ENCODE data around the gene DDIT4. TPM values are rescaled to one million over a fixed set of nuclear protein-coding genes. Genes with fewer than 3 reads are reported as not detected.
"Not testable (repeated sequence)": the region's sequence is repeated elsewhere in the genome, so short reads cannot be mapped to it uniquely, and the experiment has no call there.

Gene DDIT4
- total RNA-seq, 2 experiments from 2014 or later, result 166 to 189 TPM

DNA sequence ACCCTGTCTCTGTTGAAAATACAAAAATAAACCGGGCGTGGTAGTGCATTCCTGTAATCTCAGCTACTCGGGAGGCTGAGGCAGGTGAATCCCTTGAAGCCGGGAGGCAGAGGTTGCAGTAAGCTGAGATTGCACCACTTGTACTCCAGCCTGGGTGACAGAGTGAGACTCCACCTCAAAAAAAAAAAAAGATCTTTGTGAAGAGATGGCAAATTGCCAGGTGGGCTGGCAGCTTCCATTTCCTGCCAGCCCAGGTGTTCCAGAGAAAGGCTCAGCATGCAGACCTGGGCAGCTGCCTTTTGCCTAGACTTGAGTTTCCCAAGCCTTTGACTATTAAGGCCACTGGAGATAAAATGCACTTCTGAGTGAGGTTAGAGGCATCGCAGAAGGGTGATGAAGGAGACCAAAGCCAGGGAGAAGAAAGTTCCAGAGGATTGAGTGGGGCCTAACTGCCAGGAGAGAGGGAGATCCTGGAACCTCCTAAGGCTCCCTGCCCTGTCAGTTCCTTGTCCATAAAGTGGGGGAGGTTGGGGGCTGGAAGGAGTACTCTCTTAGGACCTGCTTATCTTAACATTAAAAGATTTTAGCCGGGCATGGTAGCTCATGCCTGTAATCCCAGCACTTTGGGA, 10.0 kb upstream of the DDIT4 start:
- Mint-ChIP-seq H3K27ac (peak overlapping the region; percentile 83), H3K4me3 (peak overlapping the region; percentile 13), H3K27me3 (no peaks in the 10 kb centered on the region), H3K4me1 (peaks cover 55% of the 10 kb centered on the region), H3K36me3 (ENCODE audit: low read depth) (no peaks in the 10 kb centered on the region), H3K9me3 (no peaks in the 10 kb centered on the region)
- peak; percentile 39 for DNase-seq
- POLR2A ChIA-PET, result interaction anchor here (0.7 kb wide), 1 partner anchor 14 kb away, joined by 3 read pairs; no protein-coding TSS in a partner anchor
- CTCF ChIA-PET, result interaction anchor here (0.8 to 2.4 kb wide), 7 partner anchors 8 to 215 kb away, joined by 3 to 7 read pairs (median 4); no protein-coding TSS in a partner anchor

- Mint-ChIP-seq H3K27ac (no peak overlapping the region), H3K4me1 (peaks cover 50% of the 10 kb centered on the region), H3K27me3 (no peaks in the 10 kb centered on the region), H3K4me3 (no peak overlapping the region), H3K9me3 (no peaks in the 10 kb centered on the region), H3K36me3 (ENCODE audit: low read depth) (no peaks in the 10 kb centered on the region)
- CTCF ChIA-PET, result interaction anchor here (0.9 to 2.4 kb wide), 10 partner anchors 9 to 216 kb away, joined by 3 to 7 read pairs (median 4); no protein-coding TSS in a partner anchor
- POLR2A ChIA-PET, result no interaction called here
- DNase-seq, result no peak
These were observed 9.2 kb upstream of the DDIT4 start for GRCh38 chr10:72264536-72264935.

DNA sequence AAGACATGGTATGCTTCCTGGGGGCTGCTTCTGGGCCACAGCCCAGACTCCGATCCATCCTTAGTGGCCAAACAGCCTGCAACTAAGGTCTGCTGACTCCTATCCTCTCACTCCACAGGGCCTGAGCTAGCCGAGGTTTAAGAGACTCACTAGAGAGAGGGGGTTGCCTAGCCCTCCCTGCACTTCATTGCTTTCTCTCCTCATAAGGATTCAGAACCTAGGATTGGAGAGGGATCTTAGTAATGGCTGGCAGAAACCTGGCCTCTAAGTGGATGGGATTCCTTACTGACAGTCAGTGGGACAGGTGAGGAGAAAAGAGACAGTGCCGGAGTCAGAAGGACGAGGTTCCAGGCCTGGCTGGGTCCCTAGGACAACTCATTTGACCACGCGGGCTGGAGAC, 8.2 kb upstream of the DDIT4 start:
- no peaks in the 10 kb centered on the region for H3K27me3 Mint-ChIP-seq
- no peak overlapping the region for H3K27ac Mint-ChIP-seq
- no peak for DNase-seq
- no peaks in the 10 kb centered on the region for H3K9me3 Mint-ChIP-seq
- POLR2A ChIA-PET, result no interaction called here
- H3K36me3 Mint-ChIP-seq (ENCODE audit: low read depth), result no peaks in the 10 kb centered on the region
- peaks cover 44% of the 10 kb centered on the region for H3K4me1 Mint-ChIP-seq
- no peak overlapping the region for H3K4me3 Mint-ChIP-seq
- CTCF ChIA-PET, result interaction anchor here (0.8 to 2.4 kb wide), 7 partner anchors 8 to 68 kb away, joined by 3 to 8 read pairs (median 4); no protein-coding TSS in a partner anchor

DNA sequence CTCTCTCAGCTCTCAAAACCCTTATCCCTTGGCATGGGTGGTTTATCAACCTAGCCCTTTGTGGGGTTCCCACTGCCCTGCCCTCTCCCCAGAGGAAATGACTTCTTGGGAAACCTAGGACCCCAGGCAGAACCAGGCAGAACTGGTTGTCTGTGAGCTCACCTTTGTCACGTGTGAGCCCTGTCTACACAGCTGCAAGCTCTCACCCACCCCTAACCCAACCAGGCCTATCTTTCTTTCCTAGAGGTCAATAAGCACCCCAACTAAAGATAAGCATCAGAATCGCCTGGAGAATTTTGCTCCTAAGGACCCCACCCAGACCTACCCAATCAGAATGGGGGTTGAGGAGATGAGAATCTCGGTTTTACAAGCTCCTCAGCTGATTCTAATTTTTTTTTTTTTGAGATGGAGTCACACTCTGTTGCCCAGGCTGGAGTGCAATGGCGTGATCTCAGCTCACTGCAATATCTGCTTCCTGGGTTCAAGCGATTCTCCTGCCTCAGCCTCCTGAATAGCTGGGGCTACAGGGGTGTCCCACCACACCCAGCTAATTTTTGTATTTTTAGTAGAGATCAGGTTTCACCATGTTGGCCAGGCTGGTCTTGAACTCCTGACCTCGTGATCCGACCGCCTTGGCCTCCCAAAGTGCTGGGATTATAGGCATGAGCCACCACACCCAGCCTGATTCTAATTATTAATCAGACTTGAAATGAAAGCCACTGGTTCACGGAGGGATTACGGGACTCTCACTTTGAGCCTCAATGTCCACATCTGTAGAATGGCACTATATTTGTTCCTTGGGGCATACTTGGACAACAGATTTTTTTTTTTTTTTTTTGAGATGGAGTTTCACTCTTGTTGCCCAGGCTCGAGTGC, 7.5 kb upstream of the DDIT4 start:
- no peaks in the 10 kb centered on the region for H3K36me3 Mint-ChIP-seq (ENCODE audit: low read depth)
- ChIA-PET CTCF (interaction anchor here (0.8 to 2.4 kb wide), 9 partner anchors 9 to 71 kb away, joined by 3 to 8 read pairs (median 4); no protein-coding TSS in a partner anchor), POLR2A (no interaction called here)
- H3K27ac Mint-ChIP-seq, result no peak overlapping the region
- peaks cover 43% of the 10 kb centered on the region for H3K4me1 Mint-ChIP-seq
- no peak overlapping the region for H3K4me3 Mint-ChIP-seq
- no peak for DNase-seq
- no peaks in the 10 kb centered on the region for H3K27me3 Mint-ChIP-seq
- no peaks in the 10 kb centered on the region for H3K9me3 Mint-ChIP-seq

GRCh38 chr10:72267381-72267780, 6.3 kb upstream of the DDIT4 start:
- Mint-ChIP-seq H3K4me3 (no peak overlapping the region), H3K36me3 (ENCODE audit: low read depth) (no peaks in the 10 kb centered on the region), H3K4me1 (peaks cover 40% of the 10 kb centered on the region), H3K27ac (no peak overlapping the region), H3K27me3 (no peaks in the 10 kb centered on the region), H3K9me3 (no peaks in the 10 kb centered on the region)
- DNase-seq, result no peak
- CTCF ChIA-PET, result interaction anchor here (1.7 kb wide), 1 partner anchor 23 kb away, joined by 6 read pairs; no protein-coding TSS in a partner anchor
- POLR2A ChIA-PET, result interaction anchor here (0.6 kb wide), 1 partner anchor 20 kb away, joined by 8 read pairs; no protein-coding TSS in a partner anchor

DNA sequence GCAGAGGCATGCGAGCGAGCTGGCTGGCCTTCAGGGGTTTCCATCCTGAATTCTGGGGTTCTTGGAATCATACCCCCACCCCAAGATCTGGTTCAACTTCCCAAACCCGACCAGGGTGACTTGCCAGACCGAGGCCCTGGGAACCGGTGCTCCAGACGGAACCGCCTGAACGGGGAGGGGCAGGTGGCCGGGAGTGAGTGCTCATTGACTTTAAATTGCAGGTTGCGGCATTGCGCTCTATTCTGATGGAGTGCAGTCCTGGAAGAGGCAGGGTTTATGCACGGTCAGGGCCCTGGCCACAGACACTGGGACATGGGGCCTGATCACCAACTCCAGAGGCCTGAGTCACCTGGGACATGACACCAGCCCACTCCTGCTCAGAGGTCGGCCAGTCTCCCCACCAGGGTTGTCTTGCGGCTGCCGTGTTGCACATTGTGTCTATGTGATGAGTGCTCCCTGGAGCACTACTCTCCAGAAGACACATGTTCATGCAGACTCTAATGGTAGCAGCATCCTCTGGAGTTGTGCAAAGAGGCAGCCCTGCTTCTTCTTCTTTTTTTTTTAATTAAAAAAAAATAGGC, 5.8 kb upstream of the DDIT4 start:
- Mint-ChIP-seq H3K27me3 (no peaks in the 10 kb centered on the region), H3K9me3 (no peaks in the 10 kb centered on the region), H3K36me3 (ENCODE audit: low read depth) (no peaks in the 10 kb centered on the region), H3K4me1 (peaks cover 45% of the 10 kb centered on the region), H3K27ac (no peak overlapping the region), H3K4me3 (no peak overlapping the region)
- CTCF ChIA-PET, result interaction anchor here (1.7 kb wide), 1 partner anchor 23 kb away, joined by 6 read pairs; no protein-coding TSS in a partner anchor
- no peak for DNase-seq
- POLR2A ChIA-PET, result interaction anchor here (0.6 kb wide), 2 partner anchors 19 to 30 kb away, joined by 4 to 8 read pairs; no protein-coding TSS in a partner anchor

GRCh38 chr10:72268475-72269200, 5.1 kb upstream of the DDIT4 start:
- not testable (repeated sequence) for H3K4me3 Mint-ChIP-seq

DNA sequence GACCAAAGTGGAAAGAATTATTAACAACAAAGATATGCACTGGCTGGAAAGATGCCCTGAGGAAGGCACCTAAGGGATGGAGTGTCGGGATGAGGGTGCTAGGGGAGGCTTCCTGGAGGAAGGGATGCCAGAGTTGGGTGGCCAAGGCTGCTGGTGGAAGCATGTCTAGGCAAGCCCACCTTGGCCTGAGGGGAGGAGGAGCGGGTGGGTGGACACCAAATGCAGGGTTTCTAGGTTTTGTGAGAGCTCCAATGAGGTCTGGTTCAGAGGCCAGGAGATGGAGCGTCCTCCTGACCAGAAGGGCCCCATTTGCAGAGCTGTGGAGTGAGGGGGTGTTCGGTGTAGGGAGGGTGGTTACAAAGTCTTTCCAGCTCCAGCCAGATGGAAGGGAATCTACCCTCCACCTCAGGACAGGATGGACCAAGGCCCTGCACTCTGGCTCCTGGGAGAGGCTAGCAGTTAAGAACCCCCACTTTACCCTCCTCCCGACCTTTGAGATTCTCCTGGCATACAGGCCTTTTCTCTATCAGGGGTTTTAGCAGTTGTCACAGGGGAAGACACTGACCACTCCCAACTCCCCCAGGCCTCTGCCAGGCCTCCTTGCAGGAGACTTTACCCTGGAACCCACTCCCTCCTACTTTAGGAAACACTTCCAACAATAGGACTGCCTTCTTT, 3.0 kb upstream of the DDIT4 start:
- H3K36me3 Mint-ChIP-seq (ENCODE audit: low read depth), result peaks cover 19% of the 10 kb centered on the region
- CTCF ChIA-PET, result interaction anchor here (1.6 to 2.3 kb wide), 3 partner anchors 10 to 66 kb away, joined by 3 to 16 read pairs (median 7); no protein-coding TSS in a partner anchor
- H3K27me3 Mint-ChIP-seq, result no peaks in the 10 kb centered on the region
- no peaks in the 10 kb centered on the region for H3K9me3 Mint-ChIP-seq
- peaks cover 39% of the 10 kb centered on the region for H3K4me1 Mint-ChIP-seq
- POLR2A ChIA-PET, result no interaction called here
- no peak overlapping the region for H3K4me3 Mint-ChIP-seq
- no peak for DNase-seq
- peak overlapping the region; percentile 46 for H3K27ac Mint-ChIP-seq

More at GRCh38 chr10:72268475-72269200, 5.1 kb upstream of the DDIT4 start:
- POLR2A ChIA-PET, result interaction anchor here (0.6 kb wide), 1 partner anchor 29 kb away, joined by 4 read pairs; no protein-coding TSS in a partner anchor
- not testable (repeated sequence) for DNase-seq; H3K27me3 Mint-ChIP-seq; H3K9me3 Mint-ChIP-seq; H3K27ac Mint-ChIP-seq; H3K36me3 Mint-ChIP-seq (ENCODE audit: low read depth)
- peaks cover 45% of the 10 kb centered on the region for H3K4me1 Mint-ChIP-seq
- CTCF ChIA-PET, result interaction anchor here (0.7 to 2.3 kb wide), 5 partner anchors 8 to 746 kb away, joined by 3 to 16 read pairs (median 4); no protein-coding TSS in a partner anchor

DNA sequence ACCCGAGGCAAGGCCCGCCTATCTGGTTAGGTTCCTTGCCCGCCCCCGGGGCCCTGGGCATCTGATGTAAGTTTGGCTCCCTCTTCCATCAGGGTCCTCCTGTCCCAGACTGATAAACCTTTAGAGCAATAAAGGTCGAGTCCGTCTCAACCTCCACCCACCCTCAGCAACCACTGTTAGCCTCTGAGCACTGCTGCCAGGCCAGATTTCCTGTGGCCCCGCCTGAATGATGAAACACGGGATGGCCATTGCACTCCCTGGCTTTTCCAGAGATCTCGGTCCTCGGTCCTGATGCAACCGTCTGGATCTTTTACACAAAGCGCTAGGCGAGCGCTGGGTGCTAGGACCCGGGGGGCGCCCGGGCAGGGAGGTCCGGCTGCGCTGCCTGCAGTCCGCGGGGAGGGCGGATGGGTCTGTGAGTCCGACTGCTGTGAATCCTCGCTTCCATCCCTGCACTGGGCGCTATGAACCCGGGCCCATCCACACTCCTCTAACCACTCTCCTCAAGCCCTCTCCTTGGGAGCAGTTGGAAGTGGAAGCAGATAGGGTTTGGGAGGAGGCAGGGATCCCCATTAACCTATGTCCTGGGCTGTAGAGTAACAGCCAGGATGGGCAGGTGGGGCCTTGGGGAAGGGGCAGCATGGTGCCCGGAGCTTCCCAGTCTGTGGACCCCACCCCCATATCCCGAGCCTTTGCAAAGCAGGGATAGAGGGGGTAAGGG, 875 bp upstream of the DDIT4 start:
- Mint-ChIP-seq H3K27ac (peak overlapping the region; percentile 96), H3K9me3 (no peaks in the 10 kb centered on the region), H3K36me3 (ENCODE audit: low read depth) (peaks cover 32% of the 10 kb centered on the region), H3K4me3 (peak overlapping the region; percentile 98), H3K4me1 (peaks cover 52% of the 10 kb centered on the region), H3K27me3 (no peaks in the 10 kb centered on the region)
- DNase-seq, result peak; percentile 40
- CTCF ChIA-PET, result interaction anchor here (0.7 to 6.6 kb wide), 12 partner anchors 13 to 377 kb away, joined by 3 to 49 read pairs (median 15); no protein-coding TSS in a partner anchor
- POLR2A ChIA-PET, result interaction anchor here (0.5 to 2.5 kb wide), 11 partner anchors 9 to 61 kb away, joined by 3 to 15 read pairs (median 3); no protein-coding TSS in a partner anchor

- POLR2A ChIA-PET, result interaction anchor here (0.8 to 2.5 kb wide), 11 partner anchors 13 to 60 kb away, joined by 3 to 15 read pairs (median 4); no protein-coding TSS in a partner anchor
- H3K4me3 Mint-ChIP-seq, result peak overlapping the region; percentile 98
- no peaks in the 10 kb centered on the region for H3K27me3 Mint-ChIP-seq
- CTCF ChIA-PET, result interaction anchor here (0.7 to 6.6 kb wide), 23 partner anchors 8 to 191 kb away, joined by 3 to 49 read pairs (median 10); no protein-coding TSS in a partner anchor
- peak overlapping the region; percentile 96 for H3K27ac Mint-ChIP-seq
- DNase-seq, result no peak
- peaks cover 32% of the 10 kb centered on the region for H3K36me3 Mint-ChIP-seq (ENCODE audit: low read depth)
- peaks cover 54% of the 10 kb centered on the region for H3K4me1 Mint-ChIP-seq
- H3K9me3 Mint-ChIP-seq, result no peaks in the 10 kb centered on the region
These were observed 547 bp downstream of the DDIT4 start for GRCh38 chr10:72274213-72274729.
